Measurements from ENCODE around the gene ANKEF1. TPM values are rescaled to one million over a fixed set of nuclear protein-coding genes. Genes with fewer than 3 reads are reported as not detected.

ANKEF1 gene
- total RNA-seq (1 to 10 TPM; 1.8 to 6.9 (median 4.1) TPM), polyA plus RNA-seq (1 to 10 TPM; 1.1 to 3.6 TPM)
- long read RNA-seq, donor 1, partial matches to known transcripts, result 12 of 13 reads
- long read RNA-seq, donor 1, other reads (novel, unspliced or antisense), result 1 of 13 reads
- long read RNA-seq, donor 2, full-length matches to known transcripts, result 3 of 3 reads
- long read RNA-seq, donor 2, partial matches to known transcripts, result 0 of 3 reads
- long read RNA-seq, donor 2, other reads (novel, unspliced or antisense), result 0 of 3 reads
- long read RNA-seq, donor 3, full-length matches to known transcripts, result 4 of 10 reads
- long read RNA-seq, donor 3, partial matches to known transcripts, result 4 of 10 reads
- long read RNA-seq, donor 3, other reads (novel, unspliced or antisense), result 2 of 10 reads

- intact Hi-C loops (cut with DNase I), result no loop called here
- Histone ChIP-seq H3K4me1 (ENCODE audit: insufficient read depth) (peaks cover 1% of the 10 kb centered on the region), H3K9me3 (no peaks in the 10 kb centered on the region), H3K4me3 (peak within 1 kb of the TSS; percentile 64), H3K27ac (peak within 1 kb of the TSS; percentile 49 to 85), H3K27me3 (no peaks in the 10 kb centered on the region), H3K36me3 (no peaks in the 10 kb centered on the region)
- peak; percentile 73 to 87 (median 76) for DNase-seq
- TF ChIP-seq CTCF (IDR thresholded peaks at IDR 0.05) (no peak), EP300 (IDR thresholded peaks at IDR 0.05) (no peak), POLR2A (IDR thresholded peaks at IDR 0.05) (peak; percentile 43)
- 2 to 4% (median 2%) methylated on average over 62 to 65 of the region's 65 CpGs for WGBS, 3 donors
These were observed at the start of gene ANKEF1 for GRCh38 chr20:10034717-10035571. ANKEF1 (plus strand) TSS chr20:10034987; CDS start chr20:10038302, 3,315 bp downstream.

GRCh38 chr20:9985281-9985680 lies 49.5 kb upstream of the ANKEF1 start:
- no peak overlapping the region for H3K27ac ChIP-seq
- no peaks in the 10 kb centered on the region for H3K4me1 ChIP-seq (ENCODE audit: insufficient read depth)
- no peak overlapping the region for H3K4me3 ChIP-seq
- TF ChIP-seq EP300 (IDR thresholded peaks at IDR 0.05) (no peak), POLR2A (IDR thresholded peaks at IDR 0.05) (no peak), CTCF (IDR thresholded peaks at IDR 0.05) (no peak)
- no peaks in the 10 kb centered on the region for H3K9me3 ChIP-seq
- H3K27me3 ChIP-seq, result no peaks in the 10 kb centered on the region
- intact Hi-C loops (cut with DNase I), result no loop called here
- no peak for DNase-seq
- H3K36me3 ChIP-seq, result no peaks in the 10 kb centered on the region

GRCh38 chr20:9985773-9986172 lies 49.0 kb upstream of the ANKEF1 start:
- H3K27ac ChIP-seq, result no peak overlapping the region
- 58 to 69% (median 67%) methylated on average over 2 of the region's 2 CpGs for WGBS, 3 donors
- no peak overlapping the region for H3K4me3 ChIP-seq
- no peak for DNase-seq
- H3K27me3 ChIP-seq, result no peaks in the 10 kb centered on the region
- H3K36me3 ChIP-seq, result no peaks in the 10 kb centered on the region
- H3K9me3 ChIP-seq, result no peaks in the 10 kb centered on the region
- no peaks in the 10 kb centered on the region for H3K4me1 ChIP-seq (ENCODE audit: insufficient read depth)
- intact Hi-C loops (cut with DNase I), result no loop called here
- TF ChIP-seq POLR2A (IDR thresholded peaks at IDR 0.05), result no peak
- TF ChIP-seq CTCF (IDR thresholded peaks at IDR 0.05), result no peak
- no peak for TF ChIP-seq EP300 (IDR thresholded peaks at IDR 0.05)

- H3K36me3 ChIP-seq, result no peaks in the 10 kb centered on the region
- H3K4me1 ChIP-seq (ENCODE audit: insufficient read depth), result no peaks in the 10 kb centered on the region
- DNase-seq, result no peak
- no peak overlapping the region for H3K27ac ChIP-seq
- intact Hi-C loops (cut with DNase I), result no loop called here
- H3K4me3 ChIP-seq, result no peak overlapping the region
- TF ChIP-seq CTCF (IDR thresholded peaks at IDR 0.05), result no peak
- TF ChIP-seq EP300 (IDR thresholded peaks at IDR 0.05), result no peak
- TF ChIP-seq POLR2A (IDR thresholded peaks at IDR 0.05), result no peak
- H3K9me3 ChIP-seq, result no peaks in the 10 kb centered on the region
- H3K27me3 ChIP-seq, result no peaks in the 10 kb centered on the region
- WGBS, 3 donors, result 0 to 2% (median 0%) methylated on average over 1 of the region's 1 CpG
These were observed 45.6 kb upstream of the ANKEF1 start for GRCh38 chr20:9989066-9989724.
